Measurements from ENCODE around the gene PERM1.

Gene PERM1

GRCh38 chr1:930633-931138 lies 51.2 kb downstream of the PERM1 start:
- no peak for TF ChIP-seq CTCF (IDR thresholded peaks at IDR 0.05; ENCODE audit: control extremely low read depth, extremely low read depth, low read depth, missing control alignments)
- CTCF ChIA-PET: interaction anchor here (1.2 to 1.6 kb wide), 2 partner anchors 9 to 26 kb away, joined by 4 to 10 read pairs; no protein-coding TSS in a partner anchor
- no peak for DNase-seq (ENCODE audit: extremely low spot score)
- POLR2A ChIA-PET: no interaction called here

- CTCF ChIA-PET: interaction anchor here (1.2 to 1.6 kb wide), 3 partner anchors 8 to 25 kb away, joined by 4 to 10 read pairs (median 6); no protein-coding TSS in a partner anchor
- DNase-seq (ENCODE audit: extremely low spot score): no peak
- TF ChIP-seq CTCF (IDR thresholded peaks at IDR 0.05; ENCODE audit: control extremely low read depth, extremely low read depth, low read depth, missing control alignments): no peak
- POLR2A ChIA-PET: no interaction called here
Observed at GRCh38 chr1:929712-930632, 51.9 kb downstream of the PERM1 start.

- ChIA-PET CTCF (interaction anchor here (1.5 kb wide), 1 partner anchor 9 kb away, joined by 6 read pairs; no protein-coding TSS in a partner anchor), POLR2A (no interaction called here)
- TF ChIP-seq CTCF (IDR thresholded peaks at IDR 0.05; ENCODE audit: control extremely low read depth, extremely low read depth, low read depth, missing control alignments): no peak
- no peak for DNase-seq (ENCODE audit: extremely low spot score)
Observed at GRCh38 chr1:928825-929661, 52.9 kb downstream of the PERM1 start.

GRCh38 chr1:927748-928147 lies 54.1 kb downstream of the PERM1 start:
- no peak for DNase-seq (ENCODE audit: extremely low spot score)
- ChIA-PET CTCF (no interaction called here), POLR2A (no interaction called here)
- no peak for TF ChIP-seq CTCF (IDR thresholded peaks at IDR 0.05; ENCODE audit: control extremely low read depth, extremely low read depth, low read depth, missing control alignments)

GRCh38 chr1:927234-927633 lies 54.7 kb downstream of the PERM1 start:
- DNase-seq (ENCODE audit: extremely low spot score): no peak
- CTCF ChIA-PET: no interaction called here
- POLR2A ChIA-PET: no interaction called here
- no peak for TF ChIP-seq CTCF (IDR thresholded peaks at IDR 0.05; ENCODE audit: control extremely low read depth, extremely low read depth, low read depth, missing control alignments)
